Body of pancreas (tissue), 4 donors: ENCODE measurements around the gene MYO16. TPM values are rescaled to one million over a fixed set of nuclear protein-coding genes. Genes with fewer than 3 reads are reported as not detected.

Experiments used
- ATAC-seq: fragments of 150-250 bp; one replicate; pipeline ENCODE4 v1.9.1; 2016
- DNase-seq, 4 donors: peaks; one replicate each; pipeline ENCODE4 v3.0.0-alpha.2; 2019
- H3K27ac ChIP-seq, 4 donors: fragments of 200-600 bp; sonication (generic); 1 replicate in 3 of 4; 2 replicates in 1 of 4; pipeline versions ENCODE4 v1.5.1 to v1.6.1; 2016 to 2019; ENCODE audit warnings: mild to moderate bottlenecking in 1 of 4, mixed read lengths in 1 of 4, moderate library complexity in 1 of 4
- H3K27me3 ChIP-seq, 2 donors: fragments of 200-600 bp; sonication (generic); one replicate each; pipeline ENCODE4 v1.6.0; 2016; ENCODE audit warnings: mild to moderate bottlenecking in 1 of 2
- H3K36me3 ChIP-seq, 2 donors: fragments of 200-600 bp; sonication (generic); replicated peaks in 1 of 2; 2 replicates each; pipeline ENCODE4 v1.5.1; 2016; ENCODE audit warnings: low read depth in 2 of 2; ENCODE audit not compliant: insufficient read depth in 1 of 2
- H3K4me1 ChIP-seq: fragments of 200-600 bp; sonication (generic); one replicate; pipeline ENCODE4 v1.6.0; 2016
- H3K4me3 ChIP-seq, 2 donors: fragments of 200-600 bp; sonication (generic); 1 replicate in 1 of 2; 2 replicates in 1 of 2; pipeline ENCODE4 v1.5.1; 2016 to 2019
- H3K9me3 ChIP-seq, 3 donors: fragments of 200-600 bp; sonication (generic); 1 replicate in 2 of 3; 2 replicates in 1 of 3; pipeline ENCODE4 v1.5.1; 2016
- POLR2A ChIP-seq, 3 donors: fragments of 450-650 bp; IDR thresholded peaks; one replicate each; pipeline ENCODE4 v1.6.1; 2016; ENCODE audit warnings: antibody characterized with exemption in 3 of 3, mild to moderate bottlenecking in 2 of 3
- WGBS, 2 donors: methylation state at CpG; one replicate each; pipeline ENCODE4 v1.1.5; 2017; 5-methylcytosine and 5-hydroxymethylcytosine counted together
- intact Hi-C: fragments of 100-400 bp; cut with DNase I; formaldehyde crosslinking; loops from one replicate; pipeline ENCODE4 v1.15.1; 2023
- total RNA-seq, 2 donors: library from RNA; depleted of rRNA; stranded (reverse); fragments of >200 nt; gene quantifications; one replicate each; pipeline ENCODE4 v1.1.0, GENCODE V29; 2016
- TF ChIP-seq, protein P1 (sequence below), 7 experiments: fragments of 450-650 bp in 4 of 7; fragments of 200-600 bp in 3 of 7; sonication (generic) in 3 of 7; IDR thresholded peaks; one replicate each; pipeline ENCODE4 v1.5.1; 2016 to 2019; ENCODE audit warnings: antibody characterized with exemption in 7 of 7

The MYO16 gene
- total RNA-seq, 2 donors from 2014 or later: under 0.01 to 0.78 TPM

DNA sequence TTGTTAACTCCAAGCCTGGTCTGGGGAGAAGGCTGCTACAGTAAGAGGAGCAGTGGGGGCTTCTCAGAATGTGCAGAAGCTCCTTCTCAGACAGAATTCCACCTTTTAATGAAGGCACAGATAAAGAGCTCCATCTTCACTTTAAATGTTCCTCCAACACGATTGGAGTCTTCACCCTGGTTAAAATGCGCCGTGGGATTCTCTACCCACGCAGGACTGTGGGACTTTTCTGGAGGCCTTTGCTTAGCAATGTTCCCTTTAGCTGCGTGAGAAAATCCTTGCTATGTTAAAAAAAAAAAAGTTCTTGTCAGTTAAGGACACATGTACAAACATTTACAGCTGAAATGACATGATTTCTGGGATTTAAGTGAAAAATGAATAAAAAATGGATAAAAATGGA is 546.3 kb downstream of the MYO16 start:
- intact Hi-C loops: no loop called here
- WGBS, 2 donors: 77 to 81% methylated on average over 5 of the region's 5 CpGs
- no peak overlapping the region for H3K4me3 ChIP-seq
- H3K27me3 ChIP-seq: no peaks in the 10 kb centered on the region
- H3K36me3 ChIP-seq: no peaks in the 10 kb centered on the region
- DNase-seq (no peak), ATAC-seq (no peak)
- H3K4me1 ChIP-seq: no peaks in the 10 kb centered on the region
- no peaks in the 10 kb centered on the region for H3K9me3 ChIP-seq
- H3K27ac ChIP-seq: no peak overlapping the region
- TF ChIP-seq, protein P1, sequence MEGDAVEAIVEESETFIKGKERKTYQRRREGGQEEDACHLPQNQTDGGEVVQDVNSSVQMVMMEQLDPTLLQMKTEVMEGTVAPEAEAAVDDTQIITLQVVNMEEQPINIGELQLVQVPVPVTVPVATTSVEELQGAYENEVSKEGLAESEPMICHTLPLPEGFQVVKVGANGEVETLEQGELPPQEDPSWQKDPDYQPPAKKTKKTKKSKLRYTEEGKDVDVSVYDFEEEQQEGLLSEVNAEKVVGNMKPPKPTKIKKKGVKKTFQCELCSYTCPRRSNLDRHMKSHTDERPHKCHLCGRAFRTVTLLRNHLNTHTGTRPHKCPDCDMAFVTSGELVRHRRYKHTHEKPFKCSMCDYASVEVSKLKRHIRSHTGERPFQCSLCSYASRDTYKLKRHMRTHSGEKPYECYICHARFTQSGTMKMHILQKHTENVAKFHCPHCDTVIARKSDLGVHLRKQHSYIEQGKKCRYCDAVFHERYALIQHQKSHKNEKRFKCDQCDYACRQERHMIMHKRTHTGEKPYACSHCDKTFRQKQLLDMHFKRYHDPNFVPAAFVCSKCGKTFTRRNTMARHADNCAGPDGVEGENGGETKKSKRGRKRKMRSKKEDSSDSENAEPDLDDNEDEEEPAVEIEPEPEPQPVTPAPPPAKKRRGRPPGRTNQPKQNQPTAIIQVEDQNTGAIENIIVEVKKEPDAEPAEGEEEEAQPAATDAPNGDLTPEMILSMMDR (IDR thresholded peaks at IDR 0.05): no peak
- TF ChIP-seq POLR2A (IDR thresholded peaks at IDR 0.05): no peak

- Histone ChIP-seq H3K36me3 (no peaks in the 10 kb centered on the region), H3K4me3 (no peak overlapping the region), H3K4me1 (no peaks in the 10 kb centered on the region), H3K9me3 (no peaks in the 10 kb centered on the region), H3K27ac (no peak overlapping the region), H3K27me3 (no peaks in the 10 kb centered on the region)
- TF ChIP-seq POLR2A (IDR thresholded peaks at IDR 0.05): no peak
- TF ChIP-seq, protein P1 (IDR thresholded peaks at IDR 0.05): no peak
- intact Hi-C loops: no loop called here
- no peak for ATAC-seq
- 63 to 77% methylated on average over 4 of the region's 4 CpGs for WGBS, 2 donors
- DNase-seq: no peak
Measured at GRCh38 chr13:109180905-109181425, 551.6 kb downstream of the MYO16 start.

- no peaks in the 10 kb centered on the region for H3K36me3 ChIP-seq
- ATAC-seq (no peak), DNase-seq (no peak)
- H3K9me3 ChIP-seq: no peaks in the 10 kb centered on the region
- H3K4me3 ChIP-seq: no peak overlapping the region
- H3K27ac ChIP-seq: no peak overlapping the region
- intact Hi-C loops: no loop called here
- WGBS, 2 donors: 63 to 74% methylated on average over 11 of the region's 11 CpGs
- no peaks in the 10 kb centered on the region for H3K4me1 ChIP-seq
- no peak for TF ChIP-seq POLR2A (IDR thresholded peaks at IDR 0.05)
- TF ChIP-seq, protein P1 (IDR thresholded peaks at IDR 0.05): no peak
- H3K27me3 ChIP-seq: no peaks in the 10 kb centered on the region
Measured at GRCh38 chr13:109182777-109183465, 553.5 kb downstream of the MYO16 start.

DNA sequence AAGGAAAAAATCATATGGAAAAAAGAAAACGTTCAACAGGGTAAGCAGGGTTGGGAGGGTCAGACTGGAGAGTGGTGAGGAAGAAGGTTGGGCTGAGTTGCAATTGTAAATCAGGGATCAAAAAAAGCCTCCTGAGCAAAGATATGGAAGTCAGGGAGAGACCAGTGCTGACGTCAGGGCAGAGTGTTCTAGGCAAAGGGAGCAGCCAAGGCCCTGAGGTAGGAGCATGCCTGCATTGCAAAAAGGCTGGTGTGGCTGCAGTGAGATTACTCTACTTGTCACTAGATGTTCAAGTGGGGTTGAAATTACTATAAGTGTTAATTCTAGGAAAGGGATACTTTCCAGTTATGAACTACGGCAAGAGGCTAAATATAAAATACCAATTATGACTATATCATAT is 562.0 kb downstream of the MYO16 start:
- WGBS, 2 donors: 49 to 52% methylated on average over 3 of the region's 3 CpGs
- no peak for DNase-seq
- Histone ChIP-seq H3K4me3 (no peak overlapping the region), H3K27me3 (no peaks in the 10 kb centered on the region), H3K27ac (no peak overlapping the region), H3K9me3 (no peaks in the 10 kb centered on the region), H3K4me1 (no peaks in the 10 kb centered on the region), H3K36me3 (no peaks in the 10 kb centered on the region)
- intact Hi-C loops: no loop called here
- TF ChIP-seq POLR2A (IDR thresholded peaks at IDR 0.05): no peak
- TF ChIP-seq, protein P1 (IDR thresholded peaks at IDR 0.05): no peak
- ATAC-seq: no peak

DNA sequence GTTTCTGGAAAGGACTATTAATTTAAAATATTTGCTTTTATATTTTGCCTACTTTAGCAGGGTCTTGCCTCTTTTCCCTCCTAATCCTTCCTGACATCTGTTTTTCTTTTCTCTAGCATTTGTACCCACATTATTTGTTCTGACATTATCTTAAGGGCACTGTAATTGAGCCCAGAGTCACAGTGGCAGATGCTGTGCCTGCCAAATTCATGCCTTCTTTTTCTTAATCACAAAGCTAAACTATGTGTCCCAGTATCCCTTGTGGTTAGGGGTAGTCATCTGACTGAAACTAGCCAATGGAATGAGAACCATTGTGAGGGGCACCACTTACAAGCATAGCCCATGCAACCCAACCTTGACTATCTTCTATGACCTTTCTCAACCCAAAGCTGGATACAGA is 562.9 kb downstream of the MYO16 start:
- intact Hi-C loops: no loop called here
- no peaks in the 10 kb centered on the region for H3K4me1 ChIP-seq
- H3K27me3 ChIP-seq: no peaks in the 10 kb centered on the region
- H3K27ac ChIP-seq: no peak overlapping the region
- ATAC-seq (no peak), DNase-seq (no peak)
- no peak overlapping the region for H3K4me3 ChIP-seq
- H3K9me3 ChIP-seq: no peaks in the 10 kb centered on the region
- H3K36me3 ChIP-seq: no peaks in the 10 kb centered on the region
- TF ChIP-seq POLR2A (IDR thresholded peaks at IDR 0.05): no peak
- TF ChIP-seq, protein P1 (IDR thresholded peaks at IDR 0.05): no peak
